ENCODE results near the gene STXBP1.

Gene STXBP1

GRCh38 chr9:127697575-127697974 lies 85.5 kb downstream of the STXBP1 start (continued):
- no peak for TF ChIP-seq REST (tag by site-specific recombination; IDR thresholded peaks at IDR 0.05)
- TF ChIP-seq KLF10 (tag by site-specific recombination; IDR thresholded peaks at IDR 0.05) = no peak
- no peak for TF ChIP-seq KLF8 (tag by site-specific recombination; IDR thresholded peaks at IDR 0.05)
- TF ChIP-seq ZNF211 (tag by site-specific recombination; IDR thresholded peaks at IDR 0.05; ENCODE audit: low read depth) = no peak
- no peak for TF ChIP-seq ZNF600 (tag by site-specific recombination; IDR thresholded peaks at IDR 0.05)
- TF ChIP-seq ZNF791 (tag by site-specific recombination; IDR thresholded peaks at IDR 0.05) = no peak
- TF ChIP-seq ZNF449 (tag by site-specific recombination; IDR thresholded peaks at IDR 0.05) = no peak
- TF ChIP-seq ZNF658 (tag by site-specific recombination; IDR thresholded peaks at IDR 0.05) = no peak
- no peak for TF ChIP-seq ZNF670 (tag by site-specific recombination; IDR thresholded peaks at IDR 0.05; ENCODE audit: low read depth)

GRCh38 chr9:127698386-127698785 lies 86.3 kb downstream of the STXBP1 start:
- Histone ChIP-seq H3K27ac (ENCODE audit: extremely low read depth, low read depth, low read length) (no peak overlapping the region), H3K4me1 (ENCODE audit: control insufficient read depth, insufficient read depth, low read length) (no peaks in the 10 kb centered on the region), H3K4me3 (ENCODE audit: low read depth, low read length) (no peak overlapping the region), H3K36me3 (ENCODE audit: control insufficient read depth in 2 of 2, insufficient read depth in 1 of 2, low read length in 2 of 2) (peaks cover 0 to 7% of the 10 kb centered on the region in 2 experiments; a peak in 1 of 3 replicates), H3K9me3 (ENCODE audit: control insufficient read depth, insufficient read depth, low read depth, low read length) (no peaks in the 10 kb centered on the region)
- CTCF ChIA-PET = no interaction called here
- peak; percentile 63 for TF ChIP-seq ZNF121 (tag by site-specific recombination; IDR thresholded peaks at IDR 0.05)
- no peak for TF ChIP-seq ZNF830 (tag by site-specific recombination; IDR thresholded peaks at IDR 0.05; ENCODE audit: low read depth)
- POLR2A ChIA-PET = no interaction called here

- H3K9me3 ChIP-seq (ENCODE audit: control insufficient read depth, insufficient read depth, low read depth, low read length) = no peaks in the 10 kb centered on the region
- ChIA-PET POLR2A (no interaction called here), CTCF (interaction anchor here (1.1 kb wide), 1 partner anchor 195 kb away, joined by 3 read pairs; no protein-coding TSS in a partner anchor)
- H3K4me3 ChIP-seq (ENCODE audit: low read depth, low read length) = no peak overlapping the region
- no peak overlapping the region for H3K27ac ChIP-seq (ENCODE audit: extremely low read depth, low read depth, low read length)
- no peaks in the 10 kb centered on the region for H3K4me1 ChIP-seq (ENCODE audit: control insufficient read depth, insufficient read depth, low read length)
- H3K36me3 ChIP-seq (ENCODE audit: control insufficient read depth in 2 of 2, insufficient read depth in 1 of 2, low read length in 2 of 2) = peaks cover 0 to 4% of the 10 kb centered on the region in 2 experiments; a peak in 1 of 3 replicates
- TF ChIP-seq ZNF169 (tag by site-specific recombination; IDR thresholded peaks at IDR 0.05) (no peak), YY2 (tag by site-specific recombination; IDR thresholded peaks at IDR 0.05) (no peak), PRDM6 (tag by site-specific recombination; IDR thresholded peaks at IDR 0.05) (no peak), ZNF23 (tag by site-specific recombination; IDR thresholded peaks at IDR 0.05; ENCODE audit: borderline replicate concordance) (no peak), PRDM10 (tag by site-specific recombination; IDR thresholded peaks at IDR 0.05) (no peak)
Observed at GRCh38 chr9:127698985-127699670, 87.1 kb downstream of the STXBP1 start.

All from HEK293 (cell line).